ENCODE measurements around the gene RHOD. TPM values are rescaled to one million over a fixed set of nuclear protein-coding genes. Genes with fewer than 3 reads are reported as not detected.

The RHOD gene
- total and polyA plus RNA-seq, 4 donors: 1.3 to 16.8 (median 3.2) TPM

- H3K27me3 ChIP-seq (ENCODE audit: control insufficient read depth, insufficient read depth, low read length): peaks cover 2% of the 10 kb centered on the region
- H3K4me1 ChIP-seq (ENCODE audit: control insufficient read depth, insufficient read depth, low read length): peaks cover 15% of the 10 kb centered on the region
- no peak for DNase-seq (ENCODE audit: low read depth in 4 of 6, low spot score in 6 of 6)
- H3K4me3 ChIP-seq (ENCODE audit: low read depth, low read length): no peak overlapping the region
- H3K9me3 ChIP-seq (ENCODE audit: control insufficient read depth, insufficient read depth, low read length): no peaks in the 10 kb centered on the region
- 86% methylated on average over 8 of the region's 9 CpGs for WGBS (ENCODE audit: insufficient coverage)
- H3K27ac ChIP-seq (ENCODE audit: low read depth, low read length): no peak overlapping the region
- H3K36me3 ChIP-seq (ENCODE audit: control insufficient read depth, insufficient read depth, low read length): no peaks in the 10 kb centered on the region
Observed at GRCh38 chr11:67073908-67074307, 17.3 kb downstream of the RHOD start.

- Histone ChIP-seq H3K27ac (ENCODE audit: low read depth, low read length) (no peak overlapping the region), H3K9me3 (ENCODE audit: control insufficient read depth, insufficient read depth, low read length) (no peaks in the 10 kb centered on the region), H3K36me3 (ENCODE audit: control insufficient read depth, insufficient read depth, low read length) (no peaks in the 10 kb centered on the region), H3K27me3 (ENCODE audit: control insufficient read depth, insufficient read depth, low read length) (peaks cover 2% of the 10 kb centered on the region), H3K4me1 (ENCODE audit: control insufficient read depth, insufficient read depth, low read length) (peaks cover 17% of the 10 kb centered on the region), H3K4me3 (ENCODE audit: low read depth, low read length) (no peak overlapping the region)
- no peak for DNase-seq (ENCODE audit: low read depth in 4 of 6, low spot score in 6 of 6)
- WGBS (ENCODE audit: insufficient coverage): 100% methylated on average over 3 of the region's 6 CpGs
Observed at GRCh38 chr11:67076202-67076601, 19.6 kb downstream of the RHOD start.

- WGBS (ENCODE audit: insufficient coverage): 57% methylated on average over 3 of the region's 6 CpGs
- peak in 2 of 6 donors; percentile 3 to 44 for DNase-seq (ENCODE audit: low read depth in 4 of 6, low spot score in 6 of 6)
- Histone ChIP-seq H3K27me3 (ENCODE audit: control insufficient read depth, insufficient read depth, low read length) (no peaks in the 10 kb centered on the region), H3K4me1 (ENCODE audit: control insufficient read depth, insufficient read depth, low read length) (peaks cover 21% of the 10 kb centered on the region), H3K9me3 (ENCODE audit: control insufficient read depth, insufficient read depth, low read length) (no peaks in the 10 kb centered on the region), H3K4me3 (ENCODE audit: low read depth, low read length) (no peak overlapping the region), H3K36me3 (ENCODE audit: control insufficient read depth, insufficient read depth, low read length) (no peaks in the 10 kb centered on the region), H3K27ac (ENCODE audit: low read depth, low read length) (no peak overlapping the region)
Observed at GRCh38 chr11:67079065-67079705, 22.5 kb downstream of the RHOD start.

- peaks cover 21% of the 10 kb centered on the region for H3K4me1 ChIP-seq (ENCODE audit: control insufficient read depth, insufficient read depth, low read length)
- H3K4me3 ChIP-seq (ENCODE audit: low read depth, low read length): no peak overlapping the region
Observed at GRCh38 chr11:67082071-67082791, 25.6 kb downstream of the RHOD start.

GRCh38 chr11:67083786-67084366 is 27.2 kb downstream of the RHOD start:
- H3K36me3 ChIP-seq (ENCODE audit: control insufficient read depth, insufficient read depth, low read length): no peaks in the 10 kb centered on the region
- H3K27ac ChIP-seq (ENCODE audit: low read depth, low read length): no peak overlapping the region
- peaks cover 12% of the 10 kb centered on the region for H3K4me1 ChIP-seq (ENCODE audit: control insufficient read depth, insufficient read depth, low read length)
- H3K27me3 ChIP-seq (ENCODE audit: control insufficient read depth, insufficient read depth, low read length): no peaks in the 10 kb centered on the region
- H3K9me3 ChIP-seq (ENCODE audit: control insufficient read depth, insufficient read depth, low read length): no peaks in the 10 kb centered on the region
- no peak overlapping the region for H3K4me3 ChIP-seq (ENCODE audit: low read depth, low read length)
- WGBS (ENCODE audit: insufficient coverage): 93% methylated on average over 3 of the region's 8 CpGs
- no peak for DNase-seq (ENCODE audit: low read depth in 4 of 6, low spot score in 6 of 6)

More at GRCh38 chr11:67082071-67082791, 25.6 kb downstream of the RHOD start:
- peak in 2 of 6 donors; percentile 2 to 37 for DNase-seq (ENCODE audit: low read depth in 4 of 6, low spot score in 6 of 6)
- Histone ChIP-seq H3K27ac (ENCODE audit: low read depth, low read length) (no peak overlapping the region), H3K27me3 (ENCODE audit: control insufficient read depth, insufficient read depth, low read length) (no peaks in the 10 kb centered on the region), H3K9me3 (ENCODE audit: control insufficient read depth, insufficient read depth, low read length) (no peaks in the 10 kb centered on the region), H3K36me3 (ENCODE audit: control insufficient read depth, insufficient read depth, low read length) (no peaks in the 10 kb centered on the region)
- WGBS (ENCODE audit: insufficient coverage): 32% methylated on average over 14 of the region's 20 CpGs

GRCh38 chr11:67085617-67086016 is 29.0 kb downstream of the RHOD start:
- DNase-seq (ENCODE audit: low read depth in 4 of 6, low spot score in 6 of 6): no peak
- H3K9me3 ChIP-seq (ENCODE audit: control insufficient read depth, insufficient read depth, low read length): no peaks in the 10 kb centered on the region
- no peak overlapping the region for H3K27ac ChIP-seq (ENCODE audit: low read depth, low read length)
- no peak overlapping the region for H3K4me3 ChIP-seq (ENCODE audit: low read depth, low read length)
- 91% methylated on average over 3 of the region's 5 CpGs for WGBS (ENCODE audit: insufficient coverage)
- peaks cover 9% of the 10 kb centered on the region for H3K4me1 ChIP-seq (ENCODE audit: control insufficient read depth, insufficient read depth, low read length)
- no peaks in the 10 kb centered on the region for H3K27me3 ChIP-seq (ENCODE audit: control insufficient read depth, insufficient read depth, low read length)
- no peaks in the 10 kb centered on the region for H3K36me3 ChIP-seq (ENCODE audit: control insufficient read depth, insufficient read depth, low read length)

GRCh38 chr11:67090717-67091116 is 34.1 kb downstream of the RHOD start:
- WGBS (ENCODE audit: insufficient coverage): 99% methylated on average over 5 of the region's 8 CpGs
- Histone ChIP-seq H3K4me1 (ENCODE audit: control insufficient read depth, insufficient read depth, low read length) (no peaks in the 10 kb centered on the region), H3K27ac (ENCODE audit: low read depth, low read length) (no peak overlapping the region), H3K36me3 (ENCODE audit: control insufficient read depth, insufficient read depth, low read length) (no peaks in the 10 kb centered on the region), H3K4me3 (ENCODE audit: low read depth, low read length) (no peak overlapping the region), H3K9me3 (ENCODE audit: control insufficient read depth, insufficient read depth, low read length) (no peaks in the 10 kb centered on the region), H3K27me3 (ENCODE audit: control insufficient read depth, insufficient read depth, low read length) (no peaks in the 10 kb centered on the region)
- no peak for DNase-seq (ENCODE audit: low read depth in 4 of 6, low spot score in 6 of 6)

- WGBS (ENCODE audit: insufficient coverage): 92% methylated on average over 1 of the region's 1 CpG
- no peak for DNase-seq (ENCODE audit: low read depth in 4 of 6, low spot score in 6 of 6)
- Histone ChIP-seq H3K27me3 (ENCODE audit: control insufficient read depth, insufficient read depth, low read length) (no peaks in the 10 kb centered on the region), H3K4me3 (ENCODE audit: low read depth, low read length) (no peak overlapping the region), H3K4me1 (ENCODE audit: control insufficient read depth, insufficient read depth, low read length) (peaks cover 5% of the 10 kb centered on the region), H3K9me3 (ENCODE audit: control insufficient read depth, insufficient read depth, low read length) (no peaks in the 10 kb centered on the region), H3K27ac (ENCODE audit: low read depth, low read length) (no peak overlapping the region), H3K36me3 (ENCODE audit: control insufficient read depth, insufficient read depth, low read length) (no peaks in the 10 kb centered on the region)
Observed at GRCh38 chr11:67095214-67095507, 38.5 kb downstream of the RHOD start.

GRCh38 chr11:67098799-67099429 is 42.3 kb downstream of the RHOD start:
- peaks cover 5% of the 10 kb centered on the region for H3K4me1 ChIP-seq (ENCODE audit: control insufficient read depth, insufficient read depth, low read length)
- no peak overlapping the region for H3K27ac ChIP-seq (ENCODE audit: low read depth, low read length)
- no peak overlapping the region for H3K4me3 ChIP-seq (ENCODE audit: low read depth, low read length)
- DNase-seq (ENCODE audit: low read depth in 4 of 6, low spot score in 6 of 6): no peak
- no peaks in the 10 kb centered on the region for H3K27me3 ChIP-seq (ENCODE audit: control insufficient read depth, insufficient read depth, low read length)
- WGBS (ENCODE audit: insufficient coverage): 77% methylated on average over 4 of the region's 6 CpGs
- H3K9me3 ChIP-seq (ENCODE audit: control insufficient read depth, insufficient read depth, low read length): no peaks in the 10 kb centered on the region
- H3K36me3 ChIP-seq (ENCODE audit: control insufficient read depth, insufficient read depth, low read length): no peaks in the 10 kb centered on the region
